Stomach smooth muscle (tissue), 2 donors: ENCODE data around the gene ZNF148.
"Not testable (repeated sequence)": the region's sequence is repeated elsewhere in the genome, so short reads cannot be mapped to it uniquely, and the experiment has no call there.

Experiments
- H3K27ac ChIP-seq: one replicate; pipeline ENCODE4 v1.7.0; 2013; ENCODE audit warnings: mild to moderate bottlenecking, low read length, inconsistent platforms
- H3K27me3 ChIP-seq, 2 donors: one replicate each; pipeline ENCODE4 v1.7.0; 2013; ENCODE audit warnings: low read length in 2 of 2; ENCODE audit not compliant: insufficient read depth in 2 of 2, control insufficient read depth in 1 of 2
- H3K36me3 ChIP-seq, 2 donors: one replicate each; pipeline ENCODE4 v1.7.0; 2013; ENCODE audit warnings: low read length in 2 of 2; ENCODE audit not compliant: control insufficient read depth in 2 of 2, insufficient read depth in 2 of 2
- H3K4me1 ChIP-seq: one replicate; pipeline ENCODE4 v1.7.0; 2013; ENCODE audit warnings: low read length; ENCODE audit not compliant: control insufficient read depth, insufficient read depth
- H3K4me3 ChIP-seq, 2 donors: one replicate each; pipeline ENCODE4 v1.7.0; 2013; ENCODE audit warnings: low read length in 2 of 2
- H3K9ac ChIP-seq, 2 donors: one replicate each; pipeline ENCODE4 v1.7.0; 2013; ENCODE audit warnings: low read length in 2 of 2, mild to moderate bottlenecking in 1 of 2
- H3K9me3 ChIP-seq, 2 donors: one replicate each; pipeline ENCODE4 v1.7.0; 2013; ENCODE audit warnings: low read length in 2 of 2; ENCODE audit not compliant: control insufficient read depth in 2 of 2
- donor health status: healthy.
- donor health status: Pancreatic carcinoma.

Gene ZNF148

GRCh38 chr3:125353659-125354058, 21.5 kb downstream of the ZNF148 start:
- Histone ChIP-seq H3K9me3 (no peaks in the 10 kb centered on the region), H3K9ac (no peak overlapping the region), H3K36me3 (no peaks in the 10 kb centered on the region), H3K27me3 (no peaks in the 10 kb centered on the region), H3K27ac (no peak overlapping the region), H3K4me1 (no peaks in the 10 kb centered on the region), H3K4me3 (no peak overlapping the region)

DNA sequence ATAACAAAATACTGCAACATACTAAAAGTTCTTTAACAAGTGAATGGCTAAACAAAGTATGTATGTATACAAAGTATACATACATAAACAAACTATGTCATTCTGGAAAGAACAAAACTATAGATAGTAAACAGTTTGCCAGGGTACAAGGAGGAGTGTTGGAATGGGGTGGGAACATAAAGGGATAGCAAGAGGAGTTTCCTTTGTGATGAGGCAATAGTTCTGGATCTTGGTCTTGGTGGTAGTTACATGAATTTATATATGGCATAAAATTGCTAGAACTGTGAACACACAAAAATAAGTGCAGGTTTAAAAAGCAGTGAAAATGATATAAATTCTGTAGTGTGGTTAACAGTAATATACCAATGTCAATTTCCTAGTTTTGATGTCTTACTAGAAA, 22.0 kb downstream of the ZNF148 start:
- H3K36me3 ChIP-seq, result no peaks in the 10 kb centered on the region
- H3K4me1 ChIP-seq, result no peaks in the 10 kb centered on the region
- H3K9me3 ChIP-seq, result no peaks in the 10 kb centered on the region
- no peak overlapping the region for H3K27ac ChIP-seq
- H3K4me3 ChIP-seq, result no peak overlapping the region
- H3K27me3 ChIP-seq, result no peaks in the 10 kb centered on the region
- H3K9ac ChIP-seq, result no peak overlapping the region

DNA sequence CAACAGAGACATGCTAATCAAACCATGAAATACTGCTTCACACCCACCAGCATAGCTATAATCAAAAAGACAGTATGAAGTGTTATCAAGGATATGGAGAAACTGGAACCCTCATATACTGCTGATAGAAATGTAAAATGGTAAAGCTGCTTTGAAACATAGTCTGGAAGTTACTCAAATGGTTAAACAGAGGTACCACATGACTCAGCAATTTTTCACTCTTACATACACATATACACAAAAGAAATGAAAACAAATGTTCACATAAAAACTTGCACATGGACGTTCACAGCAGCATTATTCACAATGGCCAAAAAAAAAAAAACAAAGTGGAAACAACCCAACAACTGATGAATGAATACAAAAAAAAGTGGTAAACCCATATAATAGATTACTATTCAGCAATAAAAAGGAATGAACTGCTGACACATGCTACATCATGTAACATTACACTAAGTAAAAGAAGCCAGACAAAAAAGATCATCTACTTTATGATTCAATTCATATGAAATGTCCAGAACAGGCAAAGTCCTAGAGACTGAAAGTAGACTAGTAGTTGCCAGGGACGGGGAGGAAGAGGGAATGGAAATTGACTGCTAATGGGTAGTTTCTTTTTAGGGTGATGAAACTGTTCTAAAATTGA, 23.2 kb downstream of the ZNF148 start:
- Histone ChIP-seq H3K36me3 (no peaks in the 10 kb centered on the region), H3K9ac (no peak overlapping the region), H3K9me3 (no peaks in the 10 kb centered on the region), H3K27me3 (no peaks in the 10 kb centered on the region), H3K4me3 (no peak overlapping the region), H3K27ac (no peak overlapping the region), H3K4me1 (no peaks in the 10 kb centered on the region)

GRCh38 chr3:125351152-125351551, 24.0 kb downstream of the ZNF148 start:
- Histone ChIP-seq H3K27ac (no peak overlapping the region), H3K4me1 (no peaks in the 10 kb centered on the region), H3K4me3 (no peak overlapping the region), H3K9ac (no peak overlapping the region), H3K36me3 (no peaks in the 10 kb centered on the region), H3K9me3 (no peaks in the 10 kb centered on the region), H3K27me3 (no peaks in the 10 kb centered on the region)

GRCh38 chr3:125350597-125350996, 24.5 kb downstream of the ZNF148 start:
- no peaks in the 10 kb centered on the region for H3K4me1 ChIP-seq
- no peak overlapping the region for H3K9ac ChIP-seq
- H3K27ac ChIP-seq, result no peak overlapping the region

GRCh38 chr3:125349556-125350165, 25.5 kb downstream of the ZNF148 start:
- no peak overlapping the region for H3K27ac ChIP-seq
- no peaks in the 10 kb centered on the region for H3K36me3 ChIP-seq
- no peak overlapping the region for H3K9ac ChIP-seq
- H3K4me3 ChIP-seq, result no peak overlapping the region
- H3K9me3 ChIP-seq, result no peaks in the 10 kb centered on the region
- no peaks in the 10 kb centered on the region for H3K4me1 ChIP-seq
- H3K27me3 ChIP-seq, result no peaks in the 10 kb centered on the region

More at GRCh38 chr3:125350597-125350996, 24.5 kb downstream of the ZNF148 start:
- no peaks in the 10 kb centered on the region for H3K9me3 ChIP-seq
- no peaks in the 10 kb centered on the region for H3K36me3 ChIP-seq
- no peak overlapping the region for H3K4me3 ChIP-seq
- H3K27me3 ChIP-seq, result no peaks in the 10 kb centered on the region

DNA sequence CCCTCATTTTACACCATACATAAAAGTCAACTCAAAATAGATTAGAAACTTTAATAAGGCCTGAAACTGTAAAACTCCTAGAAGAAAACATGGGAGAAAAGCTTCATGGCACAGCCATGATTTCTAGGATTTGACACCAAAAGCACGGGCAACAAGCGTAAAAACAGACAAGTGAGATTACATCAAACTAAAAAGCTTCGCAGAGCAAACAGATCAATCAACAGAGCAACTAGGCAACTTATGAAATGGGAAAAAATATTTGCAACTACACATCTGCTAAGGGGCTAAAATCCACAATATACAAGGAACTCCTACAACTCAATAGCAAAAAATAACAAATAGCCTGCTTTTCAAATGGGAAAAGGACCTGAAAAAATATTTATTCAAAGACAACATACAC, 26.1 kb downstream of the ZNF148 start:
- Histone ChIP-seq H3K27me3 (no peaks in the 10 kb centered on the region), H3K36me3 (no peaks in the 10 kb centered on the region), H3K4me1 (no peaks in the 10 kb centered on the region), H3K9me3 (no peaks in the 10 kb centered on the region), H3K4me3 (no peak overlapping the region), H3K27ac (no peak overlapping the region), H3K9ac (no peak overlapping the region)

DNA sequence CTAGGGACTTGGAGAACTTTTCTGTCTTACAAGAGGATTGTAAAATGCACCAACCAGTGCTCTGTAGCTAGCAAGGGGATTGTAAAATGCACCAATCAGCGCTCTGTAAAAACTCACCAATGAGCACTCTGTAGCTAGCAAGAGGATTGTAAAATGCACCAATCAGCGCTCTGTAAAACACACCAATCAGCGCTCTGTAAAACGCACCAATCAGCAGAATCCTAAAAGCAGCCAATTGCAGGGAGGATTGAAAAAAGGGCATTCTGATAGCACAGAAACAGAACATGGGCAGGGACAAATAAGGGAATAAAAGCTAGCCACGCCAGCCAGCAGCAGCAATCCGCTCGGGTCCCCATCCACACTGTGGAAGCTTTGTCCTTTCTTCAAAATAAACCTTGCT, 31.8 kb downstream of the ZNF148 start:
- H3K36me3 ChIP-seq, H3K27me3 ChIP-seq, H3K4me3 ChIP-seq, H3K9me3 ChIP-seq, H3K9ac ChIP-seq, H3K27ac ChIP-seq, H3K4me1 ChIP-seq: not testable (repeated sequence)

GRCh38 chr3:125340121-125340520, 35.0 kb downstream of the ZNF148 start:
- Histone ChIP-seq H3K9me3 (no peaks in the 10 kb centered on the region), H3K9ac (no peak overlapping the region), H3K4me3 (no peak overlapping the region), H3K27ac (no peak overlapping the region), H3K27me3 (no peaks in the 10 kb centered on the region), H3K4me1 (no peaks in the 10 kb centered on the region), H3K36me3 (no peaks in the 10 kb centered on the region)

DNA sequence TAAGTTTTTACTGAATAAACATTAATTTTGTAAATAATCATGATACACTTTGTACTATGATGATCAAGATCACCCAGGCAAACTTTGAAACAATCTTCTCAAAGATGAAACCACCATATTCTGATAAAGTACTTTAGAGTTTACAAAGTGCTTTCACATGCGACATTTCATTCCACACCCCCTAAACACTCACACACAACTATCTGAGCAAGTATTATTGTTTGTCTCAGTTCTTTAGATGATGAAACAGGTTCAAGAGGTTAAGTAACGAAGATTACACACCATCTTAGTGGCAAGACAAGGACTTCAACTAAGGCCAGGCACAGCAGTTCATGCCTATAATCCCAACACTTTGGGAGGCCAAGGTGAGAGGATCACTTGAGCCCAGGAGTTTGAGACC, 37.6 kb downstream of the ZNF148 start:
- Histone ChIP-seq H3K27ac (no peak overlapping the region), H3K27me3 (no peaks in the 10 kb centered on the region), H3K9me3 (peaks cover 0 to 3% of the 10 kb centered on the region in 2 donors), H3K4me3 (no peak overlapping the region), H3K36me3 (no peaks in the 10 kb centered on the region), H3K4me1 (no peaks in the 10 kb centered on the region), H3K9ac (no peak overlapping the region)
